Bronchial epithelial cell (primary cell): ENCODE data around the gene SSPN. TPM values are rescaled to one million over a fixed set of nuclear protein-coding genes. Genes with fewer than 3 reads are reported as not detected.
"Not testable (repeated sequence)": the region's sequence is repeated elsewhere in the genome, so short reads cannot be mapped to it uniquely, and the experiment has no call there.

Experiments
- DNase-seq: peaks from one replicate; pipeline ENCODE4 v3.0.0-alpha.2; 2010; ENCODE audit warnings: low read depth
- FAIRE-seq: peaks from 2 replicates; lab custom pipeline; 2011; peaks lifted over from hg19 to GRCh38; lab: Jason Lieb, UNC
- H3K27me3 ChIP-seq: 2 replicates; pipeline ENCODE4 v1.5.1; 2011; ENCODE audit warnings: low read length; ENCODE audit not compliant: control insufficient read depth, insufficient read depth
- H3K36me3 ChIP-seq: 2 replicates; pipeline ENCODE4 v1.5.1; 2011; ENCODE audit warnings: low read length; ENCODE audit not compliant: control insufficient read depth, insufficient read depth
- H3K4me3 ChIP-seq: 2 replicates; pipeline ENCODE4 v1.5.1; 2011; ENCODE audit warnings: mild to moderate bottlenecking, low read depth, low read length, control low read depth
- total RNA-seq: library from RNA; depleted of rRNA; stranded (reverse); fragments of >200 nt; gene quantifications from 2 replicates; pipeline ENCODE4 v1.2.1, GENCODE V29; 2014
- TF ChIP-seq, protein P1 (sequence below): IDR thresholded peaks from 2 replicates; pipeline ENCODE4 v1.5.1; 2011; ENCODE audit warnings: mild to moderate bottlenecking, moderate library complexity, low read length, control low read depth, inconsistent platforms; ENCODE audit not compliant: insufficient read depth, severe bottlenecking

Gene SSPN
- total RNA-seq, 1 donor from 2014 or later, result 0.26 TPM

DNA sequence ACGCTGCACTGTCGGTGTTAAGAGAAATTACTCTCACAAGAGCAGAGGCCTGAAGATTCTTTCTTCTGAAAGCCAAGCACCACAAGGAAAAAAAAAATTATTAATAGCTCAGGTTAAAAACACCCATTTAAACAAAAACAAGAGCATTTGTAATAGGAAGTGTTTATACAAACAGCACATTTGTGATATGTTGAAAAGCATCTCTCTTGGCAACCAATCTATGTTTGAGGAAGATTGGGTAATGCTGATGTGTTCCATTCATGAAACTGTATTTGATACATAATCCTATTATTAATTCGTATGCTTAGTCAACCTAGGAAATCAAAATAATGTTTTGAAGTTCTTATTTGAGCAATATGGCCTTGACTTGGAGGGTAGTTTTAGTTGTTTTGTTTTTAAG lies 36.5 kb downstream of the SSPN start:
- DNase-seq (peak; percentile 24), FAIRE-seq (no peak)
- Histone ChIP-seq H3K27me3 (no peaks in the 10 kb centered on the region), H3K4me3 (no peak overlapping the region), H3K36me3 (no peaks in the 10 kb centered on the region)
- TF ChIP-seq, protein P1, sequence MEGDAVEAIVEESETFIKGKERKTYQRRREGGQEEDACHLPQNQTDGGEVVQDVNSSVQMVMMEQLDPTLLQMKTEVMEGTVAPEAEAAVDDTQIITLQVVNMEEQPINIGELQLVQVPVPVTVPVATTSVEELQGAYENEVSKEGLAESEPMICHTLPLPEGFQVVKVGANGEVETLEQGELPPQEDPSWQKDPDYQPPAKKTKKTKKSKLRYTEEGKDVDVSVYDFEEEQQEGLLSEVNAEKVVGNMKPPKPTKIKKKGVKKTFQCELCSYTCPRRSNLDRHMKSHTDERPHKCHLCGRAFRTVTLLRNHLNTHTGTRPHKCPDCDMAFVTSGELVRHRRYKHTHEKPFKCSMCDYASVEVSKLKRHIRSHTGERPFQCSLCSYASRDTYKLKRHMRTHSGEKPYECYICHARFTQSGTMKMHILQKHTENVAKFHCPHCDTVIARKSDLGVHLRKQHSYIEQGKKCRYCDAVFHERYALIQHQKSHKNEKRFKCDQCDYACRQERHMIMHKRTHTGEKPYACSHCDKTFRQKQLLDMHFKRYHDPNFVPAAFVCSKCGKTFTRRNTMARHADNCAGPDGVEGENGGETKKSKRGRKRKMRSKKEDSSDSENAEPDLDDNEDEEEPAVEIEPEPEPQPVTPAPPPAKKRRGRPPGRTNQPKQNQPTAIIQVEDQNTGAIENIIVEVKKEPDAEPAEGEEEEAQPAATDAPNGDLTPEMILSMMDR, result no peak

DNA sequence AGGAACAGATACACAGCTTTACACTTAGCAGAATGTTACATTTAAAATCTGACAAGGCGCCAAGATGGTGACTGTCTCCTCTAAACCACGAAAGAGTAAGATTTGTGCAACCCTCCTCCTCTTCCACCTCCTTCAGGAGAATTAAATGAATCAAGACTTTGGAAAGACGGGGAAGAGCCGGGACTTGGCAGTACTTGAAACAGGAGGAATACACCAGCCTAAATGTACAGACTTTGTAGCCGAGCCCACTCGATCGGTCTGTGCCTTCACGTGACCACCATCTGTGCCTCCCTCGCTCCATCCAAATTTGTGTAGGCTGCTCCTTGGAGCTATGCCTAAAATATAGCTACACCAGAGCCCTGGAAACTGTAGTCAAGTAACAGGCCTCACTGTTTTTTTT lies 38.3 kb downstream of the SSPN start:
- no peak for DNase-seq
- peak; percentile 62 for FAIRE-seq
- Histone ChIP-seq H3K36me3 (no peaks in the 10 kb centered on the region), H3K4me3 (no peak overlapping the region), H3K27me3 (no peaks in the 10 kb centered on the region)
- TF ChIP-seq, protein P1, result no peak

DNA sequence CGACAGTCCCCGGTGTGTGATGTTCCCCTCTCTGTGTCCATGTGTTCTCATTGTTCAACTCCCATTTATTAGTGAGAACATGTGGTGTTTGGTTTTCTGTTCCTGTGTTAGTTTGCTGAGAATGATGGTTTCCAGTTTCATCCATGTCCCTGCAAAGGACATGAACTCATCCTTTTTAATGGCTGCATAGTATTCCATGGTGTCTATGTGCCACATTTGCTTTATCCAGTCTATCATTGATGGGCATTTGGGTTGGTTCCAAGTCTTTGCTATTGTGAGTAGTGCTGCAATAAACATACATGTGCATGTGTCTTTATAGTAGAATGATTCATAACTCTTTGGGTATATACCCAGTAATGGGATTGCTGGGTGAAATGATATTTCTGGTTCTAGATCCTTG lies 40.1 kb downstream of the SSPN start:
- not testable (repeated sequence) for H3K4me3 ChIP-seq, H3K27me3 ChIP-seq, H3K36me3 ChIP-seq, DNase-seq, FAIRE-seq

DNA sequence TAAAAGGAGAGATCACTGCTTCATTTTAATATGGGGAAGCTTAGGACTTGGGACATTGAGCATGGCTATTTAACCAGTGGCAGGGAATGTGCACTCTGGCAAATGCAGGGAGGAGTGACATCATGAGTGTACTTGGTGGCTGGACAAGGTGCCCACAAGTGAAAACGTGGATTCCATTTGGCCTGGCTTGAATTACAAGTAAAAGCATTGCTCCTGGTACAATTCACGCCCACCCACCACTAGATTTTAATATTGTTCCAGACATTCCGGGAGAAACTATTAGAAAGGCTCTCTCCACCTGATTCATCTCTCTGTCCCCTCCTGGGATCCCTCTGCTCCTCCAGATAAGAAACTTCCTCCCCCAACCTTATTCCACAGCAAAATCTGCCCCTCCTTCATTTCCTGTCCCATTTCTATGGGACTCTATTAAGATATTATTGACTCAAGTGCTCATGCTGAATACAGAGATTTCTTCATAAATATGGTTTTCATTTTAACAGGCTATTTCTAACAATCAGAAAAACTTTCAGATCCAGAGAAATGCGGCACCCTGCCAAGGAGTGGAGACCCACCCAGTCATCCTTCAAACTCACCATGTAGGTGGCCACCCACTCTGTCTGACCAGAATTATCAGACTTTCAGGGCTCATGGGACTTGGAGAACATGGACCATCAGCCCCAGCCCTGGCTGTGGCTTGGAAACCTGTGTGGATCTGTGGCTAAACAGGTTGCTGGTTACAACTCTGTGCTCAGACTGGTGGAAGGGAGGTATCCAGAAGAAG lies 43.2 kb downstream of the SSPN start:
- H3K27me3 ChIP-seq, result no peaks in the 10 kb centered on the region
- FAIRE-seq (no peak), DNase-seq (no peak)
- H3K36me3 ChIP-seq, result no peaks in the 10 kb centered on the region
- H3K4me3 ChIP-seq, result no peak overlapping the region
- TF ChIP-seq, protein P1, result no peak

DNA sequence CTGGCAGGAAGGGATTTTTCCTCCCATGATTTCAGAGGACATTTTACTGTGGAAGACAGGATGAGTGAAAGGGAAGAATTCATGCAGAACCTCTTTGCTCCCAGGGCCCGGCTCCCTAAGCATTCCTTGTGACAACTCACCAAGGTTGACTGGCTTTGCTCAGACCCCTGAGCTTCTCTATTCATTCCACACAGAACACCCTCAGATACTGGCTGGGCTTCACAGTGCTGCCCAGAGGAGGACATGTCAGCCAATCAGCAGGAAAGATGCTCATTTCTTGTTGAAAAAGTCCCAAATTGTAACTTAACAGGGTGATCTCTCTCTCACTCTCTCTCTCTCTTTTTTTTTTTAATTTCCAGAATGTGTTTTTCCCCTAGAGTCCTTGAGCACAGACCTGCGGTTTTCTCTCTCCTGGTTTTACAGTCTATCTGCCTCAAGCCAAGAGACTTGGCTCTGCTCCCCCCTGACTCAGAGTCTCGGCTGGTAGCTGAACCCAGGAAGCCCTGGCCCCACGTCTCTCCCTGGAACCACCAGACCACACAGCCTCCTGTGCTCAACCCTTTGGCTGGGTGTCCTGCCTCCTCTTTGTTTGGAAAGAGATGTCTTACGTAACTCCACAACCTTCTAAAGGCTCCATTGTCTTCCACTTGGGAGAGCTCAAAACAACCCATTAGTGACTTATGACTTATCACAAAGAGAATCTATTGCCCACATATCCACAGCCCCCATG lies 43.9 kb downstream of the SSPN start:
- Histone ChIP-seq H3K36me3 (no peaks in the 10 kb centered on the region), H3K4me3 (no peak overlapping the region), H3K27me3 (no peaks in the 10 kb centered on the region)
- no peak for FAIRE-seq
- TF ChIP-seq, protein P1, result no peak
- peak; percentile 82 for DNase-seq
